Measurements from ENCODE around the gene WDR93. TPM values are rescaled to one million over a fixed set of nuclear protein-coding genes. Genes with fewer than 3 reads are reported as not detected.

WDR93 gene
- total and polyA plus RNA-seq, 2 of the 4 experiments (the other 2 are of a cell fraction): not detected

GRCh38 chr15:89760303-89761008 lies 69.8 kb downstream of the WDR93 start:
- Histone ChIP-seq H3K14ac (replicated peaks; ENCODE audit: low read depth, low read length) (no peak overlapping the region), H3K56ac (ENCODE audit: extremely low read depth, insufficient read depth, low read length) (no peak overlapping the region), H3K4me3 (ENCODE audit: insufficient read depth, low read depth, low read length) (no peak overlapping the region), H3K4ac (ENCODE audit: low read depth, low read length) (no peak overlapping the region), H2AK9ac (replicated peaks; ENCODE audit: low read depth, low read length, poor library complexity) (peak overlapping the region; percentile 90), H3K4me2 (ENCODE audit: low read depth, low read length) (no peak overlapping the region), H4K20me1 (ENCODE audit: insufficient read depth, low read length) (no peaks in the 10 kb centered on the region), H3K79me1 (ENCODE audit: low read depth in 1 of 2, low read length in 2 of 2) (no peaks in the 10 kb centered on the region), H4K8ac (ENCODE audit: low read depth in 2 of 2, low read length in 2 of 2) (no peak overlapping the region), H3K27ac (ENCODE audit: insufficient read depth, low read length) (no peak overlapping the region), H4K5ac (ENCODE audit: low read depth, low read length) (no peak overlapping the region), H3K27me3 (ENCODE audit: control insufficient read depth, insufficient read depth, low read length) (no peaks in the 10 kb centered on the region), H3K23ac (ENCODE audit: low read depth, low read length) (no peak overlapping the region), H2BK5ac (ENCODE audit: low read depth, low read length, poor library complexity, severe bottlenecking) (no peak overlapping the region), H2AK5ac (ENCODE audit: low read depth, low read length) (no peak overlapping the region), H3K9ac (ENCODE audit: low read depth, low read length) (no peak overlapping the region), H2BK20ac (ENCODE audit: low read depth, low read length) (no peak overlapping the region), H2BK15ac (ENCODE audit: low read depth, low read length) (no peak overlapping the region), H3K18ac (ENCODE audit: low read depth, low read length) (no peak overlapping the region), H2AFZ (replicated peaks; ENCODE audit: low read length, poor library complexity) (peak overlapping the region; percentile 73), H3K36me3 (ENCODE audit: control insufficient read depth, insufficient read depth, low read length) (no peaks in the 10 kb centered on the region), H3K9me1 (ENCODE audit: insufficient read depth, low read length) (no peaks in the 10 kb centered on the region; the same call in 1 of the 2 replicates), H3K9me3 (ENCODE audit: control insufficient read depth, insufficient read depth, low read length) (no peaks in the 10 kb centered on the region), H2BK120ac (ENCODE audit: low read depth, low read length) (no peak overlapping the region), H4K91ac (ENCODE audit: insufficient read depth, low read depth, low read length) (no peak overlapping the region), H3K4me1 (ENCODE audit: control insufficient read depth, insufficient read depth, low read length) (no peaks in the 10 kb centered on the region)
- POLR2A ChIA-PET (ENCODE audit: unreplicated experiment): no interaction called here
- in situ Hi-C loops (cut with MboI; ENCODE audit: low sequenced_read_pairs): no loop called here
- ATAC-seq (ENCODE audit: low read depth): peak; percentile 100
- intact Hi-C loops (cut with micrococcal nuclease): loop anchor here (1.0 kb wide), 2 partner anchors 115 to 128 kb away; no protein-coding TSS in a partner anchor
- BruUV-seq (replicated peaks): no TSS peak
- dilution Hi-C loops (cut with HindIII; ENCODE audit: low sequenced_read_pairs, unreplicated experiment): loop anchor here (25.0 kb wide), 1 partner anchor 102 kb away; no protein-coding TSS in a partner anchor
- WGBS, 2 experiments (ENCODE audit: extremely low coverage in 2 of 2, insufficient read length in 1 of 2): 18% methylated on average over 4 of the region's 16 CpGs; no CpG with 5 or more reads in 1 of the 2 experiments
- CTCF ChIA-PET: interaction anchor here (0.7 to 4.2 kb wide), 11 partner anchors 9 to 133 kb away, joined by 3 to 59 read pairs (median 5); partner anchors contain the start of genes AP3S2 and MESP1
- peak; percentile 57 for DNase-seq
- TF ChIP-seq MAZ (IDR thresholded peaks at IDR 0.05; ENCODE audit: borderline replicate concordance, low read depth, low read length): no peak; the same call in 1 of the 2 replicates
- no peak for TF ChIP-seq CEBPB (IDR thresholded peaks at IDR 0.05; ENCODE audit: low read depth, low read length)
- TF ChIP-seq MAFK (IDR thresholded peaks at IDR 0.05; ENCODE audit: low read depth, low read length): no peak
- TF ChIP-seq RAD21 (IDR thresholded peaks at IDR 0.05; ENCODE audit: low read length): peak; percentile 96
- no peak for TF ChIP-seq RFX5 (IDR thresholded peaks at IDR 0.05; ENCODE audit: low read depth, low read length)
- TF ChIP-seq RCOR1 (IDR thresholded peaks at IDR 0.05; ENCODE audit: insufficient replicate concordance, low read length): no peak
- TF ChIP-seq FOS (IDR thresholded peaks at IDR 0.05; ENCODE audit: low read depth, low read length): no peak
- no peak for TF ChIP-seq BHLHE40 (IDR thresholded peaks at IDR 0.05; ENCODE audit: low read depth, low read length)
- TF ChIP-seq USF2 (IDR thresholded peaks at IDR 0.05; ENCODE audit: low read depth, low read length): no peak
- TF ChIP-seq, protein P1, sequence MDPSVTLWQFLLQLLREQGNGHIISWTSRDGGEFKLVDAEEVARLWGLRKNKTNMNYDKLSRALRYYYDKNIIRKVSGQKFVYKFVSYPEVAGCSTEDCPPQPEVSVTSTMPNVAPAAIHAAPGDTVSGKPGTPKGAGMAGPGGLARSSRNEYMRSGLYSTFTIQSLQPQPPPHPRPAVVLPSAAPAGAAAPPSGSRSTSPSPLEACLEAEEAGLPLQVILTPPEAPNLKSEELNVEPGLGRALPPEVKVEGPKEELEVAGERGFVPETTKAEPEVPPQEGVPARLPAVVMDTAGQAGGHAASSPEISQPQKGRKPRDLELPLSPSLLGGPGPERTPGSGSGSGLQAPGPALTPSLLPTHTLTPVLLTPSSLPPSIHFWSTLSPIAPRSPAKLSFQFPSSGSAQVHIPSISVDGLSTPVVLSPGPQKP (IDR thresholded peaks at IDR 0.05; ENCODE audit: borderline replicate concordance, low read depth, low read length): no peak
- TF ChIP-seq, protein P2, sequence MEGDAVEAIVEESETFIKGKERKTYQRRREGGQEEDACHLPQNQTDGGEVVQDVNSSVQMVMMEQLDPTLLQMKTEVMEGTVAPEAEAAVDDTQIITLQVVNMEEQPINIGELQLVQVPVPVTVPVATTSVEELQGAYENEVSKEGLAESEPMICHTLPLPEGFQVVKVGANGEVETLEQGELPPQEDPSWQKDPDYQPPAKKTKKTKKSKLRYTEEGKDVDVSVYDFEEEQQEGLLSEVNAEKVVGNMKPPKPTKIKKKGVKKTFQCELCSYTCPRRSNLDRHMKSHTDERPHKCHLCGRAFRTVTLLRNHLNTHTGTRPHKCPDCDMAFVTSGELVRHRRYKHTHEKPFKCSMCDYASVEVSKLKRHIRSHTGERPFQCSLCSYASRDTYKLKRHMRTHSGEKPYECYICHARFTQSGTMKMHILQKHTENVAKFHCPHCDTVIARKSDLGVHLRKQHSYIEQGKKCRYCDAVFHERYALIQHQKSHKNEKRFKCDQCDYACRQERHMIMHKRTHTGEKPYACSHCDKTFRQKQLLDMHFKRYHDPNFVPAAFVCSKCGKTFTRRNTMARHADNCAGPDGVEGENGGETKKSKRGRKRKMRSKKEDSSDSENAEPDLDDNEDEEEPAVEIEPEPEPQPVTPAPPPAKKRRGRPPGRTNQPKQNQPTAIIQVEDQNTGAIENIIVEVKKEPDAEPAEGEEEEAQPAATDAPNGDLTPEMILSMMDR (conservative IDR thresholded peaks at IDR 0.05; ENCODE audit: low read depth, low read length): peak; percentile 99
- TF ChIP-seq MXI1 (IDR thresholded peaks at IDR 0.05; ENCODE audit: borderline replicate concordance, low read depth, low read length): no peak
- peak; percentile 98 for TF ChIP-seq SMC3 (IDR thresholded peaks at IDR 0.05; ENCODE audit: low read depth, low read length)
- no peak for TF ChIP-seq NFE2L2 (IDR thresholded peaks at IDR 0.05; ENCODE audit: low read depth, low read length)

All from IMR-90 (cell line).